Measurements from ENCODE around the gene KRTAP4-16. TPM values are rescaled to one million over a fixed set of nuclear protein-coding genes. Genes with fewer than 3 reads are reported as not detected.

Gene KRTAP4-16
- total RNA-seq, 3 donors from 2014 or later, result not detected

GRCh38 chr17:41082626-41083025, 19.4 kb downstream of the KRTAP4-16 start:
- Histone ChIP-seq H3K9me3 (no peaks in the 10 kb centered on the region), H3K4me3 (no peak overlapping the region), H3K4me1 (ENCODE audit: low read depth) (no peaks in the 10 kb centered on the region), H3K36me3 (ENCODE audit: low read depth) (no peaks in the 10 kb centered on the region)
- DNase-seq (no peak), ATAC-seq (no peak)
- intact Hi-C loops (cut with DNase I, micrococcal nuclease), result no loop called here
- TF ChIP-seq CTCF (IDR thresholded peaks at IDR 0.05), result no peak

- ATAC-seq, result no peak
- TF ChIP-seq CTCF (IDR thresholded peaks at IDR 0.05), result no peak
- Histone ChIP-seq H3K4me3 (no peak overlapping the region), H3K9me3 (no peaks in the 10 kb centered on the region), H3K4me1 (ENCODE audit: low read depth) (no peaks in the 10 kb centered on the region), H3K36me3 (ENCODE audit: low read depth) (no peaks in the 10 kb centered on the region)
- no peak for DNase-seq
- intact Hi-C loops (cut with DNase I, micrococcal nuclease), result no loop called here
Observed at GRCh38 chr17:41076788-41077187, 25.2 kb downstream of the KRTAP4-16 start.

- TF ChIP-seq CTCF (IDR thresholded peaks at IDR 0.05), result no peak
- no peaks in the 10 kb centered on the region for H3K36me3 ChIP-seq (ENCODE audit: low read depth)
- no peak for DNase-seq
- H3K9me3 ChIP-seq, result no peaks in the 10 kb centered on the region
- H3K4me3 ChIP-seq, result no peak overlapping the region
- no peak for ATAC-seq
- no peaks in the 10 kb centered on the region for H3K4me1 ChIP-seq (ENCODE audit: low read depth)
- intact Hi-C loops (cut with DNase I, micrococcal nuclease), result no loop called here
Observed at GRCh38 chr17:41073676-41074075, 28.3 kb downstream of the KRTAP4-16 start.

- no peak overlapping the region for H3K4me3 ChIP-seq
- TF ChIP-seq CTCF (IDR thresholded peaks at IDR 0.05), result no peak
- intact Hi-C loops (cut with DNase I, micrococcal nuclease), result no loop called here
- H3K4me1 ChIP-seq (ENCODE audit: low read depth), result no peaks in the 10 kb centered on the region
- no peak for DNase-seq
- H3K9me3 ChIP-seq, result no peaks in the 10 kb centered on the region
- H3K36me3 ChIP-seq (ENCODE audit: low read depth), result no peaks in the 10 kb centered on the region
- ATAC-seq, result no peak
Observed at GRCh38 chr17:41071606-41072360, 30.2 kb downstream of the KRTAP4-16 start.

GRCh38 chr17:41069031-41069430, 33.0 kb downstream of the KRTAP4-16 start:
- Histone ChIP-seq H3K9me3 (no peaks in the 10 kb centered on the region), H3K36me3 (ENCODE audit: low read depth) (no peaks in the 10 kb centered on the region), H3K4me1 (ENCODE audit: low read depth) (no peaks in the 10 kb centered on the region), H3K4me3 (no peak overlapping the region)
- DNase-seq (no peak), ATAC-seq (no peak)
- no peak for TF ChIP-seq CTCF (IDR thresholded peaks at IDR 0.05)
- intact Hi-C loops (cut with DNase I, micrococcal nuclease), result no loop called here

Data from mucosa of descending colon (tissue), 3 donors.